Keratinocyte (primary cell): ENCODE data around the gene GADD45B. TPM values are rescaled to one million over a fixed set of nuclear protein-coding genes. Genes with fewer than 3 reads are reported as not detected.

Source experiments
- DNase-seq: peaks from one replicate; pipeline ENCODE4 v3.0.0-alpha.2; 2011; ENCODE audit warnings: low read depth, missing footprints, low spot score
- FAIRE-seq: peaks from 2 replicates; lab custom pipeline; 2011; peaks lifted over from hg19 to GRCh38; lab: Jason Lieb, UNC
- H2AFZ ChIP-seq: 2 replicates; pipeline ENCODE4 v1.6.0; 2012; ENCODE audit warnings: low read length, control low read depth, inconsistent platforms; ENCODE audit not compliant: control insufficient read depth
- H3K27ac ChIP-seq: 2 replicates; pipeline ENCODE4 v1.5.1; 2011; ENCODE audit warnings: low read length; ENCODE audit not compliant: control insufficient read depth, insufficient read depth
- H3K27me3 ChIP-seq: 3 replicates; pipeline ENCODE4 v1.6.0; 2011; ENCODE audit warnings: low read length; ENCODE audit not compliant: control insufficient read depth, insufficient read depth; ENCODE audit errors: extremely low read depth
- H3K36me3 ChIP-seq, 2 experiments: 2 replicates in 1 of 2; 3 replicates in 1 of 2; pipeline ENCODE4 v1.5.1; 2011; ENCODE audit warnings: low read length in 2 of 2, mild to moderate bottlenecking in 1 of 2; ENCODE audit not compliant: control insufficient read depth in 2 of 2, insufficient read depth in 2 of 2; ENCODE audit errors: extremely low read depth in 1 of 2
- H3K4me1 ChIP-seq: 3 replicates; pipeline ENCODE4 v1.5.1; 2011; ENCODE audit warnings: low read length; ENCODE audit not compliant: control insufficient read depth, insufficient read depth; ENCODE audit errors: extremely low read depth
- H3K4me2 ChIP-seq: 3 replicates; pipeline ENCODE4 v1.6.0; 2011; ENCODE audit warnings: low read depth, low read length; ENCODE audit not compliant: control insufficient read depth, insufficient read depth; ENCODE audit errors: extremely low read depth
- H3K4me3 ChIP-seq, 3 experiments: fragments of 200-600 bp in 1 of 3; sonication (generic) in 1 of 3; 2 replicates in 2 of 3; 3 replicates in 1 of 3; pipeline ENCODE4 v1.5.1; 2011 to 2016; ENCODE audit warnings: low read length in 3 of 3, mild to moderate bottlenecking in 3 of 3, control low read depth in 2 of 3, inconsistent platforms in 1 of 3, low read depth in 1 of 3, mixed read lengths in 1 of 3, mixed run types in 1 of 3, moderate library complexity in 1 of 3; ENCODE audit not compliant: control insufficient read depth in 2 of 3, insufficient read depth in 2 of 3; ENCODE audit errors: extremely low read depth in 1 of 3
- H3K79me2 ChIP-seq: 2 replicates; pipeline ENCODE4 v1.6.0; 2012; ENCODE audit warnings: low read length; ENCODE audit not compliant: control insufficient read depth, insufficient read depth
- H3K9ac ChIP-seq: 3 replicates; pipeline ENCODE4 v1.6.0; 2011; ENCODE audit warnings: low read length; ENCODE audit not compliant: control insufficient read depth, insufficient read depth; ENCODE audit errors: extremely low read depth
- H3K9me1 ChIP-seq: 3 replicates; pipeline ENCODE4 v1.6.0; 2011; ENCODE audit warnings: low read length; ENCODE audit not compliant: control insufficient read depth, insufficient read depth; ENCODE audit errors: extremely low read depth
- H3K9me3 ChIP-seq: 2 replicates; pipeline ENCODE4 v1.5.1; 2012; ENCODE audit warnings: low read depth, low read length; ENCODE audit not compliant: control insufficient read depth
- H4K20me1 ChIP-seq: 3 replicates; pipeline ENCODE4 v1.6.0; 2011; ENCODE audit warnings: low read length; ENCODE audit not compliant: control insufficient read depth, insufficient read depth; ENCODE audit errors: extremely low read depth
- EZH2 ChIP-seq: IDR thresholded peaks from one replicate; pipeline ENCODE4 v1.6.1; 2012; ENCODE audit warnings: inconsistent platforms, mild to moderate bottlenecking, low read length, moderate library complexity
- dilution Hi-C: fragments of 300-500 bp; cut with MboI; formaldehyde crosslinking; loops from one replicate; pipeline ENCODE4 v1.7.0; 2020; ENCODE audit warnings: low sequenced_read_pairs; ENCODE audit not compliant: extremely low pct_ligation_motif_present
- polyA plus RNA-seq, 5 experiments: library from polyadenylated mRNA; depleted of rRNA in 3 of 5; stranded (reverse) in 3 of 5; stranded (forward) in 1 of 5; unstranded in 1 of 5; fragments of >200 nt; gene quantifications; 1 replicate in 1 of 5; 2 replicates in 3 of 5; 3 replicates in 1 of 5; pipeline versions ENCODE4 v1.2.1 to v1.2.3, GENCODE V29; 2011 to 2012; ENCODE audit warnings: missing spikeins in 2 of 5, low read depth in 1 of 5, low replicate concordance in 1 of 5
- TF ChIP-seq, protein P1 (sequence below), 3 experiments: IDR thresholded peaks in 1 of 3; conservative IDR thresholded peaks in 1 of 3; optimal IDR thresholded peaks in 1 of 3; 2 replicates in 2 of 3; 3 replicates in 1 of 3; pipeline versions ENCODE3 to v1.5.1; 2011; ENCODE audit warnings: low read length in 3 of 3, mild to moderate bottlenecking in 3 of 3, moderate library complexity in 2 of 3, control low read depth in 1 of 3, inconsistent platforms in 1 of 3; ENCODE audit not compliant: insufficient read depth in 2 of 3; ENCODE audit errors: extremely low read depth in 1 of 3

The GADD45B gene
- polyA plus RNA-seq, 1 donor (not counting 4 experiments of a cell fraction or from before 2014, with no cell fraction given) = 20.6 TPM

DNA sequence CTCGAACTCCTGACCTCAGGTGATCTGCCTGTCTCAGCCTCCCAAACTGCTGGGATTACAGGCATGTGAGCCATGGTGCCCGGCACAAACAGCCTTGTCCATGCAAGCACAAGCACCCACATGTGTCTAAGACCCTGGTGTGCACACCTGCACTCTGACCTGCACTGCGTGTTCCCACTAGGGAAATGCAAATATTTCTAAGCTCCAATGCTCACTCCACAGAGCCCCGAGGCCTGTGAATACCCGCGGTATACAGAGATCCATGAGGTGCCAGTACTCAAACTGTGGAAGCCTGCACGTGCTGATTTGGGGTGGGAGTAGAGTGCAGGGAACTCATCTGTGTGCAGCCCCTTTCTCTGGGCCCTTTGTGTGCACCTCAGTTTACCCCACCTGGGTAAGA lies 14.7 kb downstream of the GADD45B start:
- Histone ChIP-seq H3K4me3 (peak overlapping the region in 1 of 3 experiments; percentile 42), H2AFZ (no peak overlapping the region), H3K4me2 (peak overlapping the region; percentile 84)

DNA sequence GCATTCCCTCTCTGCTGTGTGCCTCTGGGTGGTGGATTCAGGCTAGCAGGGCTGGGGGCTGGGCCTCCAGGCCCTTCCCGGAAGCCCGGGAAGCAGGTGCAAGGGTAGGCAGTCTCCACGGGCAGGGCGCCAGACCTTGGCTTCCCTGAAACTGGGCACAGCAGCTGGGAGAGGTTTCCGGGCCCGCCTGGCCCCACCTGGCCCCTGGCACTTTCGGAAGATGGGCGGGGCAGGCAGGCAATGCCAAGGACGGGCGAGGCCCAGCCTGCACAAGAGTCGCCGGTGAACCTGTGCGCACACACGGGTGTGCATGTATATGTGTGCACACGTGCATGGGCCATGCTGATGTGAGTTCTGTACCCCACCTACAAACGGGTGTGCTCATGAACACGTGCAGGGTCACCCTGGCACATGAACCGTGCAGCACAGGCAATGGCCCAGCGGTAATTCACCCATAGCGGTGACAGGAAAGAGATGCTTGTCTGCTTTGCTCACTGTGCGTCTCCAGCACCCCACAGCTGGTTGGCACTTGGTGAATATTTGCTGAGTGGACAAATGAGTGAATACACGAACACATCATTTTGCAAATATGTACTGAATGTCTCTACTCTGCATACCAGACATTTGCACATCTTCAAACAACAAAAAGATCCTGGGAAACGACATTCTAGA lies 15.3 kb downstream of the GADD45B start:
- Histone ChIP-seq H3K27ac (peak overlapping the region; percentile 43), H3K27me3 (peaks cover 16% of the 10 kb centered on the region), H3K4me2 (peak overlapping the region; percentile 84), H3K9me3 (no peaks in the 10 kb centered on the region), H3K9me1 (no peaks in the 10 kb centered on the region), H4K20me1 (peaks cover 7% of the 10 kb centered on the region), H3K4me1 (peaks cover 45% of the 10 kb centered on the region), H3K9ac (peak overlapping the region; percentile 50), H3K79me2 (no peaks in the 10 kb centered on the region), H3K36me3 (no peaks in the 10 kb centered on the region), H3K4me3 (peak overlapping the region in 1 of 3 experiments; percentile 42), H2AFZ (peak overlapping the region; percentile 53)
- DNase-seq = no peak
- TF ChIP-seq, protein P1, sequence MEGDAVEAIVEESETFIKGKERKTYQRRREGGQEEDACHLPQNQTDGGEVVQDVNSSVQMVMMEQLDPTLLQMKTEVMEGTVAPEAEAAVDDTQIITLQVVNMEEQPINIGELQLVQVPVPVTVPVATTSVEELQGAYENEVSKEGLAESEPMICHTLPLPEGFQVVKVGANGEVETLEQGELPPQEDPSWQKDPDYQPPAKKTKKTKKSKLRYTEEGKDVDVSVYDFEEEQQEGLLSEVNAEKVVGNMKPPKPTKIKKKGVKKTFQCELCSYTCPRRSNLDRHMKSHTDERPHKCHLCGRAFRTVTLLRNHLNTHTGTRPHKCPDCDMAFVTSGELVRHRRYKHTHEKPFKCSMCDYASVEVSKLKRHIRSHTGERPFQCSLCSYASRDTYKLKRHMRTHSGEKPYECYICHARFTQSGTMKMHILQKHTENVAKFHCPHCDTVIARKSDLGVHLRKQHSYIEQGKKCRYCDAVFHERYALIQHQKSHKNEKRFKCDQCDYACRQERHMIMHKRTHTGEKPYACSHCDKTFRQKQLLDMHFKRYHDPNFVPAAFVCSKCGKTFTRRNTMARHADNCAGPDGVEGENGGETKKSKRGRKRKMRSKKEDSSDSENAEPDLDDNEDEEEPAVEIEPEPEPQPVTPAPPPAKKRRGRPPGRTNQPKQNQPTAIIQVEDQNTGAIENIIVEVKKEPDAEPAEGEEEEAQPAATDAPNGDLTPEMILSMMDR (optimal IDR thresholded peaks at IDR 0.05 in 1 of 3, IDR thresholded peaks at IDR 0.05 in 1 of 3, conservative IDR thresholded peaks at IDR 0.05 in 1 of 3; ENCODE audit: extremely low read depth in 1 of 3, insufficient read depth in 2 of 3, low read length in 3 of 3) = no peak
- TF ChIP-seq EZH2 = no peak
- peak; percentile 97 for FAIRE-seq
- dilution Hi-C loops = no loop called here

More for the DNA sequence above, 14.7 kb downstream of the GADD45B start:
- H3K9me3 ChIP-seq = no peaks in the 10 kb centered on the region
- TF ChIP-seq, protein P1 (optimal IDR thresholded peaks at IDR 0.05 in 1 of 3, IDR thresholded peaks at IDR 0.05 in 1 of 3, conservative IDR thresholded peaks at IDR 0.05 in 1 of 3; ENCODE audit: extremely low read depth in 1 of 3, insufficient read depth in 2 of 3, low read length in 3 of 3) = no peak
- TF ChIP-seq EZH2 = no peak
- peaks cover 7% of the 10 kb centered on the region for H4K20me1 ChIP-seq
- H3K9ac ChIP-seq = peak overlapping the region; percentile 50
- DNase-seq (no peak), FAIRE-seq (no peak)
- H3K79me2 ChIP-seq = no peaks in the 10 kb centered on the region
- H3K27me3 ChIP-seq = peaks cover 16% of the 10 kb centered on the region
- H3K27ac ChIP-seq = peak overlapping the region; percentile 43
- H3K9me1 ChIP-seq = no peaks in the 10 kb centered on the region
- dilution Hi-C loops = no loop called here
- no peaks in the 10 kb centered on the region for H3K36me3 ChIP-seq
- H3K4me1 ChIP-seq = peaks cover 40% of the 10 kb centered on the region
